Activated naive CD8-positive, alpha-beta T cell treated with anti-CD3 and anti-CD28 coated beads, Interleukin-2, amount 50 U/mL, for 24 hours (primary cell): Measurements from ENCODE around the gene CSN1S1.

Experiments used
- ATAC-seq: fragments of 150-1000 bp; cut with Tn5 transposase; one replicate; pipeline ENCODE4 v1.10.0; 2021
- DNase-seq: peaks from one replicate; pipeline ENCODE4 v3.0.0; 2021
- H3K27ac Mint-ChIP-seq: one replicate; pipeline ENCODE4 v1.8.0; 2021; ENCODE audit warnings: mild to moderate bottlenecking, mixed read lengths
- H3K27me3 Mint-ChIP-seq: one replicate; pipeline ENCODE4 v1.8.0; 2021; ENCODE audit warnings: mixed read lengths
- H3K36me3 Mint-ChIP-seq: one replicate; pipeline ENCODE4 v1.8.0; 2021; ENCODE audit warnings: low read depth, mixed read lengths
- H3K4me1 Mint-ChIP-seq: one replicate; pipeline ENCODE4 v1.8.0; 2021; ENCODE audit warnings: mixed read lengths
- H3K4me3 Mint-ChIP-seq: one replicate; pipeline ENCODE4 v1.8.0; 2021; ENCODE audit warnings: mild to moderate bottlenecking, moderate library complexity, mixed read lengths
- H3K9me3 Mint-ChIP-seq: one replicate; pipeline ENCODE4 v1.8.0; 2021; ENCODE audit warnings: mixed read lengths

CSN1S1 gene

DNA sequence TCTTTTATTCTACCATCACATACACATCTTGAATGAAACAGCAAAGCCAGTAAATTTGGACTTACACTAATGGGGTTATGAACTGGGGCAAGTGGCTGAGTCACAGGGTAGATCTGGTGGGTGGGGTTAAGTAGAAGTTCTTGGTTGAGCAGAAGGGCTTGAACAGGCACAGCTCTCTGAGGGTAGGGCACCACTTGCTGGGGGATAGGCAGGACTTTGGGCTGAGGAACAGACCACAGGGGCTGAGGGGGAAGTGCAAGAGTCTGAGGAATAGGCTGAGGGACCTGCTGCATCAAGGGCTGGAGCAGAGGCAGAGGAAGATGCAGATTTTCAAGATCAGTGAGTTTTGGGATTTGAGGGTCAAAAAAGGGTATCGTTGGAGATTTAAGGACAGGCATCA lies 26.3 kb downstream of the CSN1S1 start:
- no peak for DNase-seq
- Mint-ChIP-seq H3K9me3 (no peaks in the 10 kb centered on the region), H3K27me3 (no peaks in the 10 kb centered on the region), H3K36me3 (no peaks in the 10 kb centered on the region), H3K4me3 (no peak overlapping the region), H3K27ac (no peak overlapping the region), H3K4me1 (no peaks in the 10 kb centered on the region)
- no peak for ATAC-seq

DNA sequence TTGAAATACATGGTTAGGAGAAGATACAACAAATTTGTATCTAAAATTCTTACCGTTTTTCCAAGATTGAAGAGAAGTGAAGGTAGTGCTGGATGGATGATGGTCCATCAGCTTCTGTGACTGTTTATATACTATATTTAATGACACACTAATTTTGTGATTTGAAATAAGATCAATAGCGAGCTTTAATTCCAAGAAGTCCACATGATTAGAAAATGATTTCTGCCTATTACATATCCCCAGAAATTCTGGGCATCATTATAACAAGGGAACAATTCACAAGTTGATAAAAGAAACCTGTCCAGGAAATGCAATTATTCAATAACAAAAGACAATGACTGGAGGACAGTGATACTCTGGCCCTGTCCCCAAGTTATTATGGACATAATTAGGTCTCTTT lies 34.8 kb downstream of the CSN1S1 start, which contains the start of gene CSN2:
Gene CSN2, minus strand, starts transcription at position 101 of the 400 bp plus-strand sequence. CDS start 4,733 bp downstream, outside the sequence.
- H3K4me1 Mint-ChIP-seq = no peaks in the 10 kb centered on the region
- no peaks in the 10 kb centered on the region for H3K36me3 Mint-ChIP-seq
- no peak within 1 kb of the TSS for H3K4me3 Mint-ChIP-seq
- no peaks in the 10 kb centered on the region for H3K27me3 Mint-ChIP-seq
- H3K9me3 Mint-ChIP-seq = no peaks in the 10 kb centered on the region
- H3K27ac Mint-ChIP-seq = no peak within 1 kb of the TSS
- ATAC-seq (no peak), DNase-seq (no peak)

DNA sequence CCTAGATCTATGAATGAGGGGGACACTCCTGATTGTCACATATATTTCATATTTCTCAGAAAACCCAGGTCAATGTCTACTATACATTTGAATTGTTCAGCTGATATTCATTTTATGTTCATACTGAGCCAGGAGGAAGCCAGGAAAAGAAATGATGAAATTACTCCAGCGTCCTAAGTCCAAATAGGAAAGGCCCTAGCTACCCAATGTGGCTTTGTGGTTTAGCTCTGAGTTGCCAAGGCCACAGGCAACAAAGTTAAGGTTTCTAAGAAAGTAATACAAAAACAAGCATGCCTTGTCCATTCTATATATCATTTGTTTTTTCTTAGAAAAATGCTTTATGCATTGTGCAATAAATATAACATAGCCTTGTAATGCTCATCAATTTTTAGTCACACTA lies 39.2 kb downstream of the CSN1S1 start:
- DNase-seq = no peak
- Mint-ChIP-seq H3K27ac (no peak overlapping the region), H3K9me3 (no peaks in the 10 kb centered on the region), H3K36me3 (no peaks in the 10 kb centered on the region), H3K4me1 (no peaks in the 10 kb centered on the region), H3K27me3 (no peaks in the 10 kb centered on the region), H3K4me3 (no peak overlapping the region)
- no peak for ATAC-seq

DNA sequence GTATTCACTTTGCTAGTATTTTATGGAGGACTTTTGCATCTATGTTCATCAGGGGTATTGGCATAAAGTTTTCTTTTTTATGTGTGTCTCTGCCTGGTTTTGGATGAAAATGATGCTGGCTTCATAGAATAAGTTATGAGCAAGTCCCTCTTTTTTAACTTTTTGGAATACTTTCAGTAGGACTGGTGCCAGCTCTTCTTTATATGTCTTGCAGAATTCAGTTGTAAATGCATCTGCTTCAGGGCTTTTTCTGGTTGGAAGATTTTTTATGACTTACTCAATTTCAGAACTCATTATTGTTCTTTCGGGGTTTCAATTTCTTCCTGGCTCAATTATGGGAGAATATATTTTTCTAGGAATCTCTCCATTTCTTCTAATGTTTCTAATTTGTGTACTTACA lies 43.8 kb downstream of the CSN1S1 start:
- no peak for DNase-seq
- Mint-ChIP-seq H3K9me3 (no peaks in the 10 kb centered on the region), H3K27me3 (no peaks in the 10 kb centered on the region), H3K4me3 (no peak overlapping the region), H3K4me1 (no peaks in the 10 kb centered on the region), H3K36me3 (no peaks in the 10 kb centered on the region), H3K27ac (no peak overlapping the region)
- no peak for ATAC-seq

DNA sequence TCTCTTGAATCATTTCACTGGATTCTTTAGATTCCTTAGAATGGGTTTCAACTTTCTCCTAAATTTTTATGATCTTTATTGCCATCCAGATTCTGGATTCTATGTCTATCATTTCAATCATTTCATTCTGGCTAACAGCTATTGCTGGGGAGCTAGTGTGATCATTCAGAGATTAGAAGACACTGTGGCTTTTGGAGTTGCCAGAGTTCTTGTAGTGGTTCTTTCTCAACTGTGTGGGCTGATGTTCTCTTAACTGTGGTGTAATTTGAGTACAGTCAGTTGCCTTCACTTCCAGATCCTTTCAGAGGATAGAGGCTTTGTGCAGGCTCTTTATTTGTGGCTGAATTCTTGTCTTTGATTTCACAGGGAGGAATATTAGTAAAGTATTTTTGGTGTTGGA lies 46.7 kb downstream of the CSN1S1 start:
- Mint-ChIP-seq H3K27ac (no peak overlapping the region), H3K9me3 (no peaks in the 10 kb centered on the region), H3K4me3 (no peak overlapping the region), H3K27me3 (no peaks in the 10 kb centered on the region), H3K36me3 (no peaks in the 10 kb centered on the region), H3K4me1 (no peaks in the 10 kb centered on the region)
- DNase-seq (no peak), ATAC-seq (no peak)

DNA sequence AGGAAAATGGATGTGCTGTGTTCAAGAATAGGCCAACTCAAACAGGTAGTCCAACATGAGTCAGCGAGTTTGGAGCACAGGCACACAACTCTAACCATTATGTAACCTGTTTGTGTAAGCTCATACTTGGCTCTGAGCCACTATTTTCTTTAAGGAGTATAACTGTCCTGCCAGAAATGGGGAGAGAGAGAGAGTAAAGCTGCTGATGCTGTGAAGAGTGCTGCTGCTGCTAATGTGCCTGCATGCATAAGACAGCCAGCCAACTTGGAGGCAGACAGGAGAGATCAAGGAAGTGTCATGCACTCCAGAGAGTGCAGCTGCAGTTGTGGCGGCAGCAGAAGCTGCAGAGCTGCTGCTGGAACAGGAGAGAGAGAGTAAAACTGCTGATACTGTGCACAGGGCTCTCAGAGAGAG lies 53.2 kb downstream of the CSN1S1 start:
- Mint-ChIP-seq H3K4me3 (no peak overlapping the region), H3K27me3 (no peaks in the 10 kb centered on the region), H3K36me3 (no peaks in the 10 kb centered on the region), H3K4me1 (no peaks in the 10 kb centered on the region), H3K27ac (no peak overlapping the region), H3K9me3 (no peaks in the 10 kb centered on the region)
- no peak for DNase-seq
- no peak for ATAC-seq

DNA sequence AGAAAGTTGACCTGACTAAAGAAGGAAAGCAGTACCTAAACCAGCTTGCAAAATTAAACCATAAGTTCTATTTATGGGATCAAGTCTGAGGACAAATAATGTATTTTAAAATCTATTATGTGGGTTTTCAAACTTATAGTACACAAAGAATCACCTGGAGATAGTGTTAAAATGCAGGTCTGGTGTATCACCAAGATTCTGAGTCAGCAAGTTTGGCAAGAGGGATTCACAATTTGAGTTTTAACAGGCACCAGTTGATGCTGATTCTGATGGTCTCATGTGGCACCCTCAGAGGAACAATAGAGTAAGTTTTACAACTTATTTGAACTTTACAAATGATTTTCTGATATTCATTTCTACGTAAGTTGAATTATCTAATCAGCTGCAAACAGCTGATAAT lies 55.8 kb downstream of the CSN1S1 start:
- no peak overlapping the region for H3K27ac Mint-ChIP-seq
- H3K9me3 Mint-ChIP-seq = no peaks in the 10 kb centered on the region
- H3K36me3 Mint-ChIP-seq = no peaks in the 10 kb centered on the region
- no peak overlapping the region for H3K4me3 Mint-ChIP-seq
- DNase-seq (no peak), ATAC-seq (no peak)
- H3K4me1 Mint-ChIP-seq = no peaks in the 10 kb centered on the region
- H3K27me3 Mint-ChIP-seq = no peaks in the 10 kb centered on the region

DNA sequence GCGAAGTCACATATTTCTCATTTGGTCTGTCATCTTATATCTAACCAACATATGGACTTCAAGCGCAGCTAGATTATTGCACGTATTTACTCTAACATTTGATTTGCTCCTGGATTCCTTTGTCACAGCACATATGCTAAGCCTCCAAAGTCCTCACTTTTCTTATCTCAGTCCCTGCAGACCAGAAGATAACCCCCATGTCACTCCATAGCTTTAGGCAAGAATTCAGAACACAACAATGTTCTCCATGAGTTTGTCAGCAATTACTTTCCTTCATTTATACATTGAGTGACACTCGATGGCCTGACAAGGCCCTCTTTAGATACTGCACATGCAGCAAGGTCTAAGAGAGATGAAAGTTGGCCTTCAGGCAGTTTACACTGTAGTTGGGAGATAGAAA lies 60.1 kb downstream of the CSN1S1 start:
- Mint-ChIP-seq H3K36me3 (no peaks in the 10 kb centered on the region), H3K4me1 (no peaks in the 10 kb centered on the region), H3K27me3 (no peaks in the 10 kb centered on the region), H3K27ac (no peak overlapping the region), H3K4me3 (no peak overlapping the region), H3K9me3 (no peaks in the 10 kb centered on the region)
- ATAC-seq = no peak
- no peak for DNase-seq

DNA sequence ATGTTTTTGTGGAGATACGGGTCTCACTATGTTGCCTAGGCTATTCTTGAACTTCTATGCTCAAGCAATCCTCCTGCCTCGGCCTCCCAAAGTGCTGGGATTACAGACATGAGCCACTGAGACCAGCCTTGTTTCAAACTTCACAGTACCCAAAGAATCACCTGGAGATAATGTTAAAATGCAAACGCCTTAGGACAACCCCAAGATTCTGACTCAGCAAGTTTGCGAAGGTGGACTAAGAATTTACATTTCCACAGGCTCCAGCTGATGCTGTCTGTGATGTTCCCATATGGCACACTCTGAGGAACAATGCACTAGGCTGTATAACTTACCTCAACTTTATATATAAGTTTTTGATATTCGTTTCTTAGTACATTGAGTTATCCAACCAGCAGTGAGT lies 63.9 kb downstream of the CSN1S1 start:
- ATAC-seq = no peak
- H3K27ac Mint-ChIP-seq = no peak overlapping the region
- DNase-seq = no peak
- H3K4me3 Mint-ChIP-seq = no peak overlapping the region
- no peaks in the 10 kb centered on the region for H3K36me3 Mint-ChIP-seq
- H3K4me1 Mint-ChIP-seq = no peaks in the 10 kb centered on the region
- H3K27me3 Mint-ChIP-seq = no peaks in the 10 kb centered on the region
- H3K9me3 Mint-ChIP-seq = no peaks in the 10 kb centered on the region

DNA sequence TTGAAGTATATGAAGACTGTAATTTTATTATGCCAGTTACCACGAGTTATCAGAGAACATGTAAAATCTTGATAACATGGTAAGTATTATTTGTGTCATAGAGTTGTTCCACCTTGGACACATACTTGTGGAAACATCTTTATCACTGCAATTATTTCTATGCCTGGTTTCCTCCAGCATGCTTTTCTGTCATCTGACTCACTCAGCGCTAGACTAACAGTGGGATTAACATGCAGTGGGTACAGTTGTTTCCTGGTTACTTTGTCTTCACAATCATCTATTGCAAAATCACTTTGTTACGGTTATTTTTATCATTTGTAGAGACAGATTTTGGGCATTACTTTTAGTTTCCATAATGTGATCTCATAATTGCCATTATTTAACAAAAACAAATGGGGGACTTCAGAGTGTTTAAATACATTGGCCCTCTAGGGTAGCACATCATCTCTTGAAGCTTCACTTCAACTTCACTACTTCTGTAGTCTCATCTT lies 64.7 kb downstream of the CSN1S1 start, which contains the start of gene STATH:
Gene STATH, plus strand, starts transcription at position 441 of the 491 bp plus-strand sequence. CDS start 2,472 bp downstream, outside the sequence.
- H3K36me3 Mint-ChIP-seq = no peaks in the 10 kb centered on the region
- H3K9me3 Mint-ChIP-seq = no peaks in the 10 kb centered on the region
- H3K27me3 Mint-ChIP-seq = no peaks in the 10 kb centered on the region
- no peak within 1 kb of the TSS for H3K4me3 Mint-ChIP-seq
- no peaks in the 10 kb centered on the region for H3K4me1 Mint-ChIP-seq
- no peak within 1 kb of the TSS for H3K27ac Mint-ChIP-seq
- ATAC-seq = no peak
- no peak for DNase-seq
